Liver (tissue), 9 donors: Measurements from ENCODE around the gene BRCA2. TPM values are rescaled to one million over a fixed set of nuclear protein-coding genes. Genes with fewer than 3 reads are reported as not detected.

Experiments used
- DNase-seq: peaks from one replicate; pipeline ENCODE4 v3.0.0-alpha.2; 2017; ENCODE audit warnings: low spot score
- H3K27ac ChIP-seq, 2 donors: one replicate each; pipeline ENCODE4 v1.7.0; 2013; ENCODE audit warnings: inconsistent platforms in 2 of 2, low read length in 2 of 2, control low read depth in 1 of 2, low read depth in 1 of 2, mild to moderate bottlenecking in 1 of 2
- H3K27me3 ChIP-seq, 4 donors: one replicate each; pipeline versions ENCODE4 v1.6.1 to v1.7.0; 2013; ENCODE audit warnings: low read length in 3 of 4, inconsistent platforms in 1 of 4, mild to moderate bottlenecking in 1 of 4, moderate library complexity in 1 of 4; ENCODE audit not compliant: control insufficient read depth in 4 of 4, insufficient read depth in 4 of 4
- H3K36me3 ChIP-seq, 4 donors: one replicate each; pipeline versions ENCODE4 v1.6.1 to v1.7.0; 2013; ENCODE audit warnings: low read length in 3 of 4, mild to moderate bottlenecking in 3 of 4, low read depth in 1 of 4, moderate library complexity in 1 of 4; ENCODE audit not compliant: control insufficient read depth in 4 of 4, insufficient read depth in 3 of 4
- H3K4me1 ChIP-seq, 4 donors: one replicate each; pipeline versions ENCODE4 v1.6.1 to v1.7.0; 2013; ENCODE audit warnings: low read length in 3 of 4, mild to moderate bottlenecking in 3 of 4, moderate library complexity in 1 of 4; ENCODE audit not compliant: control insufficient read depth in 4 of 4, insufficient read depth in 4 of 4
- H3K4me3 ChIP-seq, 3 donors: one replicate each; pipeline versions ENCODE4 v1.6.1 to v1.7.0; 2013; ENCODE audit warnings: low read length in 3 of 3, control low read depth in 1 of 3, low read depth in 1 of 3, mild to moderate bottlenecking in 1 of 3
- H3K9ac ChIP-seq, 2 donors: one replicate each; pipeline ENCODE4 v1.7.0; 2013; ENCODE audit warnings: low read length in 2 of 2, mild to moderate bottlenecking in 2 of 2, moderate library complexity in 2 of 2, control low read depth in 1 of 2, low read depth in 1 of 2
- H3K9me3 ChIP-seq, 4 donors: one replicate each; pipeline versions ENCODE4 v1.6.1 to v1.7.0; 2013; ENCODE audit warnings: low read length in 3 of 4; ENCODE audit not compliant: control insufficient read depth in 4 of 4
- ATF3 ChIP-seq: IDR thresholded peaks from 2 replicates; pipeline ENCODE4 v1.6.1; 2016; ENCODE audit warnings: antibody characterized with exemption
- CTCF ChIP-seq: fragments of 150-350 bp; IDR thresholded peaks from 2 replicates; pipeline ENCODE4 v1.5.1; 2017; ENCODE audit warnings: improper control_type of control experiment, low read depth, low read length; ENCODE audit not compliant: missing input control
- EGR1 ChIP-seq, 2 donors: IDR thresholded peaks; 2 replicates each; pipeline ENCODE4 v1.6.1; 2016 to 2018; ENCODE audit warnings: antibody characterized with exemption in 2 of 2, low read depth in 2 of 2
- FOXA1 ChIP-seq: IDR thresholded peaks from 2 replicates; pipeline ENCODE4 v1.6.1; 2016; ENCODE audit warnings: antibody characterized with exemption
- FOXA2 ChIP-seq: IDR thresholded peaks from 2 replicates; pipeline ENCODE4 v1.6.1; 2016; ENCODE audit warnings: antibody characterized with exemption
- HNF4A ChIP-seq, 2 donors: conservative IDR thresholded peaks; 2 replicates each; pipeline ENCODE4 v1.6.1; 2016; ENCODE audit warnings: antibody characterized with exemption in 2 of 2, mild to moderate bottlenecking in 2 of 2
- HNF4G ChIP-seq: IDR thresholded peaks from 2 replicates; pipeline ENCODE4 v1.6.1; 2016; ENCODE audit warnings: antibody characterized with exemption
- JUND ChIP-seq, 2 donors: IDR thresholded peaks; 2 replicates each; pipeline ENCODE4 v1.6.1; 2016; ENCODE audit warnings: antibody characterized with exemption in 2 of 2
- MAX ChIP-seq: IDR thresholded peaks from 2 replicates; pipeline ENCODE4 v1.6.1; 2016; ENCODE audit warnings: antibody characterized with exemption
- NR2F2 ChIP-seq: IDR thresholded peaks from 2 replicates; pipeline ENCODE4 v1.6.1; 2016; ENCODE audit warnings: antibody characterized with exemption
- RAD21 ChIP-seq, 2 donors: IDR thresholded peaks; 2 replicates each; pipeline ENCODE4 v1.6.1; 2016; ENCODE audit warnings: antibody characterized with exemption in 2 of 2, mild to moderate bottlenecking in 2 of 2
- REST ChIP-seq: IDR thresholded peaks from 2 replicates; pipeline ENCODE4 v1.6.1; 2016; ENCODE audit warnings: antibody characterized with exemption, mild to moderate bottlenecking
- RXRA ChIP-seq, 2 donors: IDR thresholded peaks; 2 replicates each; pipeline ENCODE4 v1.6.1; 2017 to 2018; ENCODE audit warnings: antibody characterized with exemption in 2 of 2, mild to moderate bottlenecking in 1 of 2
- SP1 ChIP-seq: IDR thresholded peaks from 2 replicates; pipeline ENCODE4 v1.6.1; 2018; ENCODE audit warnings: antibody characterized with exemption, mild to moderate bottlenecking
- TAF1 ChIP-seq: conservative IDR thresholded peaks from 2 replicates; pipeline ENCODE4 v1.6.1; 2016; ENCODE audit warnings: antibody characterized with exemption, mild to moderate bottlenecking
- YY1 ChIP-seq: IDR thresholded peaks from 2 replicates; pipeline ENCODE4 v1.6.1; 2016; ENCODE audit warnings: antibody characterized with exemption, mild to moderate bottlenecking
- ZBTB33 ChIP-seq: IDR thresholded peaks from 2 replicates; pipeline ENCODE4 v1.6.1; 2016; ENCODE audit warnings: antibody characterized with exemption
- WGBS: extraction: QIAGEN DNeasy Blood & Tissue Kit; methylation state at CpG from one replicate; pipeline ENCODE4 v1.1.7; 2013; 5-methylcytosine and 5-hydroxymethylcytosine counted together
- polyA plus RNA-seq, 2 donors: library from polyadenylated mRNA; stranded (reverse) in 1 of 2; unstranded in 1 of 2; fragments of 200-250 nt in 1 of 2; fragments of >200 nt in 1 of 2; fragmentation: Nextera tagmentation in 1 of 2; extraction: Ambion mirVana in 1 of 2; gene quantifications; one replicate each; pipeline versions ENCODE4 v1.2.1 to v1.2.3, GENCODE V29; 2013 to 2015
- total RNA-seq, 2 donors: library from RNA; depleted of rRNA; stranded (reverse); fragments of >200 nt; gene quantifications; one replicate each; pipeline ENCODE4 v1.2.3, GENCODE V29; 2014
- donor health status: healthy.
- donor health status: healthy.
- donor health status: healthy.
- donor health status: healthy.
- donor health status: healthy.

Gene BRCA2
- total and polyA plus RNA-seq, 4 donors, result 0.39 to 10.8 (median 0.86) TPM

GRCh38 chr13:32316501-32316900 lies 1.2 kb downstream of the BRCA2 start:
- peak overlapping the region in 1 of 3 donors; percentile 73 for H3K4me3 ChIP-seq
- H3K27ac ChIP-seq, result peak overlapping the region; percentile 78 to 96
- H3K9ac ChIP-seq, result peak overlapping the region in 1 of 2 donors; percentile 88
- peaks cover 2 to 6% (median 3%) of the 10 kb centered on the region in 4 donors for H3K4me1 ChIP-seq
- no peak for DNase-seq
- H3K36me3 ChIP-seq, result no peaks in the 10 kb centered on the region
- no peaks in the 10 kb centered on the region for H3K9me3 ChIP-seq
- H3K27me3 ChIP-seq, result no peaks in the 10 kb centered on the region
- WGBS, result 73% methylated on average over 6 of the region's 6 CpGs
- TF ChIP-seq RXRA (IDR thresholded peaks at IDR 0.05) (no peak), NR2F2 (no peak), YY1 (no peak), CTCF (no peak), FOXA2 (no peak), HNF4A (conservative IDR thresholded peaks at IDR 0.05) (no peak), MAX (no peak)

- no peak for DNase-seq
- H3K4me3 ChIP-seq, result no peak overlapping the region
- no peaks in the 10 kb centered on the region for H3K27me3 ChIP-seq
- 84% methylated on average over 2 of the region's 2 CpGs for WGBS
- TF ChIP-seq RXRA (IDR thresholded peaks at IDR 0.05) (no peak), TAF1 (no peak), YY1 (no peak), HNF4A (conservative IDR thresholded peaks at IDR 0.05) (no peak), REST (no peak), RAD21 (IDR thresholded peaks at IDR 0.05) (no peak), HNF4G (no peak), ATF3 (no peak), MAX (no peak), ZBTB33 (no peak), FOXA1 (no peak), JUND (IDR thresholded peaks at IDR 0.05) (no peak), NR2F2 (no peak), SP1 (no peak), EGR1 (IDR thresholded peaks at IDR 0.05; ENCODE audit: low read depth in 2 of 2) (no peak), CTCF (no peak), FOXA2 (no peak)
- H3K9ac ChIP-seq, result no peak overlapping the region
- H3K9me3 ChIP-seq, result no peaks in the 10 kb centered on the region
- no peaks in the 10 kb centered on the region for H3K36me3 ChIP-seq
- peaks cover 2 to 6% (median 3%) of the 10 kb centered on the region in 4 donors for H3K4me1 ChIP-seq
- no peak overlapping the region for H3K27ac ChIP-seq
These were observed 2.6 kb downstream of the BRCA2 start for GRCh38 chr13:32317716-32318465.
